K562 (cell line): ENCODE data around the gene TMEM88. TPM values are rescaled to one million over a fixed set of nuclear protein-coding genes. Genes with fewer than 3 reads are reported as not detected.
A peak's percentile ranks its signal among the peaks of the same experiment; 100 is the strongest.

Experiments
- ATAC-seq: fragments of 200-7000 bp; cut with Tn5 transposase; 3 replicates; pipeline ENCODE4 v1.9.1; 2020; ENCODE audit warnings: moderate library complexity
- BruUV-seq: library from RNA; stranded (reverse); fragments of 400-500 nt; replicated peaks from 2 replicates; lab custom pipeline; 2021; lab: Mats Ljungman, UMichigan
- CTCF ChIA-PET: fragments of 300-600 bp; formaldehyde crosslinking; extraction: SDS; loops from one replicate; lab custom pipeline; 2021; ENCODE audit warnings: low intra/inter-chr PET ratio; lab: Yijun Ruan, JAX
- POLR2A ChIA-PET: fragments of 300-600, 350-650 bp; sonication (Branson Sonifier 250); formaldehyde crosslinking; extraction: SDS; loops from one replicate; lab custom pipeline; 2021; ENCODE audit warnings: antibody characterized with exemption, inconsistent platforms; lab: Yijun Ruan, JAX
- DNase-seq, 4 experiments: peaks; one replicate each; pipeline versions ENCODE4 v3.0.0 to v3.0.0-alpha.2; 2011 to 2018; ENCODE audit warnings: low spot score in 3 of 4, mixed read lengths in 3 of 4; ENCODE audit errors: extremely low read depth in 1 of 4
- FAIRE-seq: peaks from 2 replicates; lab custom pipeline; 2011; peaks lifted over from hg19 to GRCh38; lab: Jason Lieb, UNC
- H2AFZ ChIP-seq: 2 replicates; pipeline ENCODE4 v1.6.0; 2011; ENCODE audit warnings: low read depth, low read length, control low read depth, inconsistent platforms
- H3K27ac ChIP-seq: fragments of 200-600 bp; 3 replicates; pipeline ENCODE4 v1.8.0; 2011; ENCODE audit warnings: low read depth, mild to moderate bottlenecking, control low read depth, inconsistent platforms, low read length, moderate library complexity, mixed read lengths; ENCODE audit errors: extremely low read depth
- H3K27me3 ChIP-seq, 2 experiments: fragments of 300-600 bp in 1 of 2; 2 replicates in 1 of 2; 3 replicates in 1 of 2; pipeline versions ENCODE4 v1.6.0 to v1.8.0; 2011; ENCODE audit warnings: inconsistent platforms in 2 of 2, low read length in 2 of 2, mild to moderate bottlenecking in 1 of 2, mixed read lengths in 1 of 2, moderate library complexity in 1 of 2; ENCODE audit not compliant: control insufficient read depth in 2 of 2, insufficient read depth in 2 of 2
- H3K36me3 ChIP-seq: fragments of 300-600 bp; 3 replicates; pipeline ENCODE4 v1.8.0; 2011; ENCODE audit warnings: mild to moderate bottlenecking, low read length, inconsistent platforms; ENCODE audit not compliant: control insufficient read depth, insufficient read depth
- H3K4me1 ChIP-seq, 2 experiments: fragments of 200-600 bp in 1 of 2; replicated peaks in 1 of 2; 2 replicates in 1 of 2; 3 replicates in 1 of 2; pipeline versions ENCODE4 v1.5.1 to v1.8.0; 2011; ENCODE audit warnings: inconsistent platforms in 2 of 2, low read length in 2 of 2, mild to moderate bottlenecking in 1 of 2, mixed read lengths in 1 of 2, moderate library complexity in 1 of 2; ENCODE audit not compliant: control insufficient read depth in 2 of 2, insufficient read depth in 2 of 2
- H3K4me2 ChIP-seq: 2 replicates; pipeline ENCODE4 v1.6.1; 2011; ENCODE audit warnings: low read length, control low read depth, inconsistent platforms, mixed read lengths; ENCODE audit not compliant: insufficient read depth
- H3K4me3 ChIP-seq: fragments of 200-600 bp; sonication (generic), shearing (Covaris generic); 2 replicates; pipeline ENCODE4 v1.5.1; 2016; ENCODE audit warnings: control low read depth, inconsistent platforms
- H3K79me2 ChIP-seq: fragments of 200-600 bp; 3 replicates; pipeline ENCODE4 v1.8.0; 2011; ENCODE audit warnings: low read length, inconsistent platforms; ENCODE audit not compliant: control insufficient read depth, insufficient read depth
- H3K9ac ChIP-seq, 2 experiments: 2 replicates each; pipeline versions ENCODE4 v1.6.0 to v1.6.1; 2011; ENCODE audit warnings: low read depth in 2 of 2, low read length in 2 of 2, control low read depth in 1 of 2, inconsistent platforms in 1 of 2, mild to moderate bottlenecking in 1 of 2, mixed read lengths in 1 of 2; ENCODE audit not compliant: insufficient read depth in 1 of 2
- H3K9me1 ChIP-seq: one replicate; pipeline ENCODE4 v1.6.0; 2011; ENCODE audit warnings: inconsistent platforms, mild to moderate bottlenecking, low read length, moderate library complexity; ENCODE audit not compliant: control insufficient read depth, insufficient read depth
- H3K9me3 ChIP-seq: replicated peaks from 2 replicates; pipeline ENCODE4 v1.5.1; 2011; ENCODE audit warnings: low read depth, low read length, inconsistent platforms; ENCODE audit not compliant: control insufficient read depth, insufficient read depth
- H4K20me1 ChIP-seq: replicated peaks from 2 replicates; pipeline ENCODE4 v1.6.1; 2011; ENCODE audit warnings: low read length, inconsistent platforms, mixed read lengths; ENCODE audit not compliant: control insufficient read depth, insufficient read depth
- CREBBP ChIP-seq: IDR thresholded peaks from one replicate; pipeline ENCODE4 v1.6.1; 2012; ENCODE audit warnings: low read depth, mild to moderate bottlenecking, control low read depth, inconsistent platforms, low read length
- NFYB ChIP-seq: IDR thresholded peaks from 2 replicates; pipeline ENCODE4 v1.6.1; 2011; ENCODE audit warnings: mild to moderate bottlenecking, moderate library complexity; ENCODE audit not compliant: insufficient read length; ENCODE audit errors: extremely low read depth
- RFX1 ChIP-seq: fragments of 450-650 bp; IDR thresholded peaks from 2 replicates; pipeline ENCODE4 v1.6.1; 2016; ENCODE audit warnings: mild to moderate bottlenecking, moderate library complexity
- SMAD4 ChIP-seq: fragments of 250-450 bp; sonication (Bioruptor Pico); conservative IDR thresholded peaks from 2 replicates; pipeline ENCODE4 v1.8.0; 2021; ENCODE audit warnings: inconsistent platforms, mild to moderate bottlenecking, moderate library complexity
- WGBS: fragments of 100-300 bp; shearing (Covaris generic); methylation state at CpG from one replicate; pipeline ENCODE4 v1.1.6; 2016; ENCODE audit warnings: low coverage, mixed read lengths; ENCODE audit not compliant: insufficient coverage; ENCODE audit errors: missing lambda C conversion rate; 5-methylcytosine and 5-hydroxymethylcytosine counted together
- in situ Hi-C: fragments of 300-500 bp; cut with MboI; formaldehyde crosslinking; loops from 4 replicates; pipeline ENCODE4 v1.15.0; 2018; ENCODE audit warnings: inconsistent platforms, mixed read lengths
- intact Hi-C: fragments of 100-400 bp; cut with micrococcal nuclease; formaldehyde crosslinking; loops from 2 replicates; pipeline ENCODE4 v1.14.2; 2022
- polyA plus RNA-seq, 8 experiments: library from polyadenylated mRNA; depleted of rRNA in 4 of 8; stranded (reverse) in 5 of 8; unstranded in 3 of 8; fragments of >200 nt; fragmentation: Nextera tagmentation in 2 of 8; fragmentation: Illumina TruSeq in 1 of 8; extraction: Ambion mirVana in 2 of 8; extraction: Trizol in 1 of 8; gene quantifications; 2 replicates each; pipeline versions ENCODE4 v1.2.1 to v1.2.3, GENCODE V29; 2011 to 2014; ENCODE audit warnings: inconsistent platforms in 1 of 8, missing spikeins in 1 of 8
- total RNA-seq, 7 experiments: library from RNA; depleted of rRNA in 6 of 7; stranded (reverse); fragments of >200 nt in 6 of 7; fragmentation: Illumina TruSeq in 2 of 7; extraction: Trizol in 2 of 7; gene quantifications; 2 replicates each; pipeline versions ENCODE4 v1.2.1 to v1.2.3, GENCODE V29; 2011 to 2021; ENCODE audit warnings: low replicate concordance in 1 of 7
- TF ChIP-seq, protein P1 (sequence below), 2 experiments: fragments of 450-650 bp; formaldehyde crosslinking in 1 of 2; IDR thresholded peaks; 2 replicates each; pipeline versions ENCODE4 v1.4.0 to v1.6.1; 2014 to 2020; ENCODE audit warnings: mild to moderate bottlenecking in 2 of 2, borderline replicate concordance in 1 of 2, low read depth in 1 of 2

TMEM88 gene
- total and polyA plus RNA-seq, 9 of the 15 experiments (the other 6 are each of a cell fraction or from before 2014, with no cell fraction given): 0.10 to 1.4 (median 0.36) TPM; not detected in 3

DNA sequence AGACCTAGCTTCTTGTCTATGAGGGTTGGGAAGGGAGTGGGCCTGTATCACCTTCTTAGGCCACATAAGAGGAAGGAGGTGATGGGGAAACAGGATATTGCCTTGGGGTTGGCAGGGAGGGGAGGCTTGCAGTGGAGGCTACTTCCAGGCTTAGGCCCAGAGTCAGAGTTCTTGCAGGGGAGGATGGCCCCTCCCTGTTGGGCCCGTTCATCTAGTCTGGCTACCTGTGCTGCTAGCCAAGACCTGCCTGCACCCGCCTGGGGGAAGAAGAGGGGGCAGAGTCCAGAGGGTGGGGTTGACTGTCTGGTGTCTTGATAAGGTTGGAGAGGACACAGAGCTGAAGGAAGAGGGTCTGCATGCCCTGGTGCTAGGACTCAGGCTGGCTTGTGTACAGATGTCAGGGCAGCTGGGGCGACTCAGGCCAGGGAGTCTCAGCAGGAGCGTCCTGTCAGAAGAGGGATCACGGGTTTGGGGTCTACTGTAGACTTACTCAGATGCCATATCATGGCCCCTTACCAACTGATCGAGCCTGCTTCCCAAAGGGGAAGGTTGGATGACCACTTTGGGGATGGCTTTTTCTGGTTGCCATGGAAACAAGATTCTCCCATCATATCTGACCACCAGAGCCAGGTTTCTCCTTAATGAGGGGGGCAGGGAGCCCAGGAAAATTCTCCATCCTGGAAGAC, 15.5 kb upstream of the TMEM88 start:
- peaks cover 48% of the 10 kb centered on the region for H3K79me2 ChIP-seq
- H3K9me3 ChIP-seq: no peaks in the 10 kb centered on the region
- BruUV-seq: no TSS peak
- 53% methylated on average over 5 of the region's 6 CpGs for WGBS
- H3K9me1 ChIP-seq: no peaks in the 10 kb centered on the region
- H3K27me3 ChIP-seq: no peaks in the 10 kb centered on the region
- ATAC-seq: no peak
- TF ChIP-seq RFX1: peak; percentile 94
- TF ChIP-seq, protein P1, sequence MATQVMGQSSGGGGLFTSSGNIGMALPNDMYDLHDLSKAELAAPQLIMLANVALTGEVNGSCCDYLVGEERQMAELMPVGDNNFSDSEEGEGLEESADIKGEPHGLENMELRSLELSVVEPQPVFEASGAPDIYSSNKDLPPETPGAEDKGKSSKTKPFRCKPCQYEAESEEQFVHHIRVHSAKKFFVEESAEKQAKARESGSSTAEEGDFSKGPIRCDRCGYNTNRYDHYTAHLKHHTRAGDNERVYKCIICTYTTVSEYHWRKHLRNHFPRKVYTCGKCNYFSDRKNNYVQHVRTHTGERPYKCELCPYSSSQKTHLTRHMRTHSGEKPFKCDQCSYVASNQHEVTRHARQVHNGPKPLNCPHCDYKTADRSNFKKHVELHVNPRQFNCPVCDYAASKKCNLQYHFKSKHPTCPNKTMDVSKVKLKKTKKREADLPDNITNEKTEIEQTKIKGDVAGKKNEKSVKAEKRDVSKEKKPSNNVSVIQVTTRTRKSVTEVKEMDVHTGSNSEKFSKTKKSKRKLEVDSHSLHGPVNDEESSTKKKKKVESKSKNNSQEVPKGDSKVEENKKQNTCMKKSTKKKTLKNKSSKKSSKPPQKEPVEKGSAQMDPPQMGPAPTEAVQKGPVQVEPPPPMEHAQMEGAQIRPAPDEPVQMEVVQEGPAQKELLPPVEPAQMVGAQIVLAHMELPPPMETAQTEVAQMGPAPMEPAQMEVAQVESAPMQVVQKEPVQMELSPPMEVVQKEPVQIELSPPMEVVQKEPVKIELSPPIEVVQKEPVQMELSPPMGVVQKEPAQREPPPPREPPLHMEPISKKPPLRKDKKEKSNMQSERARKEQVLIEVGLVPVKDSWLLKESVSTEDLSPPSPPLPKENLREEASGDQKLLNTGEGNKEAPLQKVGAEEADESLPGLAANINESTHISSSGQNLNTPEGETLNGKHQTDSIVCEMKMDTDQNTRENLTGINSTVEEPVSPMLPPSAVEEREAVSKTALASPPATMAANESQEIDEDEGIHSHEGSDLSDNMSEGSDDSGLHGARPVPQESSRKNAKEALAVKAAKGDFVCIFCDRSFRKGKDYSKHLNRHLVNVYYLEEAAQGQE (IDR thresholded peaks at IDR 0.05; ENCODE audit: borderline replicate concordance): 0 out of 2 replicates have a peak, but pooled peaks have one; percentile 4
- TF ChIP-seq, protein P1 (CRISPR knock-in tag; IDR thresholded peaks at IDR 0.05; ENCODE audit: low read depth): no peak
- no peak for TF ChIP-seq NFYB
- no peak for TF ChIP-seq CREBBP
- 0 out of 2 replicates have a peak, but pooled peaks have one; percentile 7 for TF ChIP-seq SMAD4 (CRISPR knock-in tag)
- TF ChIP-seq, all 486 proteins: peak for 3
- Histone ChIP-seq H3K36me3 (peaks cover 10% of the 10 kb centered on the region; the same call in 2 of the 3 replicates), H3K4me3 (peak overlapping the region; percentile 27; the same call in 1 of the 2 replicates), H4K20me1 (no peaks in the 10 kb centered on the region; the same call in 1 of the 2 replicates), H3K4me2 (peak overlapping the region; percentile 82), H3K9ac (peak overlapping the region; percentile 68 to 89), H3K27ac (peak overlapping the region; percentile 82), H2AFZ (no peak overlapping the region), H3K4me1 (peaks cover 42 to 67% of the 10 kb centered on the region in 2 experiments)
- DNase-seq (peak in 1 of 4 experiments; percentile 42), FAIRE-seq (peak; percentile 23)
- in situ Hi-C loops: no loop called here
- ChIA-PET CTCF (no interaction called here), POLR2A (interaction anchor here (0.5 to 1.0 kb wide), 4 partner anchors 9 to 317 kb away, joined by 3 to 6 read pairs (median 3); partner anchors contain the start of genes CYB5D1 and NAA38)
- intact Hi-C loops: loop anchor here (10.0 kb wide), 2 partner anchors 55 to 285 kb away; partner anchors contain the start of gene HES7
